ENCODE results near the gene TSPAN9. TPM values are rescaled to one million over a fixed set of nuclear protein-coding genes. Genes with fewer than 3 reads are reported as not detected.

The TSPAN9 gene
- polyA plus RNA-seq, 3 donors = 0.15 to 0.34 (median 0.25) TPM

DNA sequence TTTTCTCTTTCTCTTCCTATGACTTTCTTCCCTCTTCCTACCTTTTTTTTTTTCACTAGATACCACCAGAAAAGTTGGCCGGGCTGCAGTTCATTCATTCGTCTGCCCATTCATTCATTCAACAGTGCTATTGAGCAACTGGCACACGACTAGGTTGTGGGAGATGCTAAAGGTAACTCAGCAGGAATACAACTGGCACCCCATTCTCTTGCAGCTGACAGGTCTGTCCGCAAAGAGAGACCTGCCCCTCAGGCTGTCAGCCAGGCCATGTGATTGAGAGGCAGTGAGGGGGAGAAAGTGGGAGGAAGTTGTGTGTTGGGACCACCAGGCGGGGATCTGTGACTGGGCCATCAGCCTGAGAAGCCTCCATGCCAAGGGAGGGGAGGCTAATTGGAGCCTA lies 105.2 kb downstream of the TSPAN9 start:
- intact Hi-C loops (cut with micrococcal nuclease) = no loop called here
- peaks cover 0 to 2% (median 0%) of the 10 kb centered on the region in 7 donors for H3K9me3 Mint-ChIP-seq
- no peaks in the 10 kb centered on the region for H3K4me1 ChIP-seq (ENCODE audit: control insufficient read depth in 1 of 2, insufficient read depth in 2 of 2, low read length in 2 of 2)
- H3K27ac ChIP-seq (ENCODE audit: low read depth in 1 of 2, low read length in 2 of 2) = no peak overlapping the region
- no peaks in the 10 kb centered on the region for H3K79me2 ChIP-seq (ENCODE audit: insufficient read depth, low read length)
- peaks cover 11 to 17% (median 13%) of the 10 kb centered on the region in 3 donors for H3K27me3 Mint-ChIP-seq (ENCODE audit: low read depth in 3 of 3)
- TF ChIP-seq, protein P1, sequence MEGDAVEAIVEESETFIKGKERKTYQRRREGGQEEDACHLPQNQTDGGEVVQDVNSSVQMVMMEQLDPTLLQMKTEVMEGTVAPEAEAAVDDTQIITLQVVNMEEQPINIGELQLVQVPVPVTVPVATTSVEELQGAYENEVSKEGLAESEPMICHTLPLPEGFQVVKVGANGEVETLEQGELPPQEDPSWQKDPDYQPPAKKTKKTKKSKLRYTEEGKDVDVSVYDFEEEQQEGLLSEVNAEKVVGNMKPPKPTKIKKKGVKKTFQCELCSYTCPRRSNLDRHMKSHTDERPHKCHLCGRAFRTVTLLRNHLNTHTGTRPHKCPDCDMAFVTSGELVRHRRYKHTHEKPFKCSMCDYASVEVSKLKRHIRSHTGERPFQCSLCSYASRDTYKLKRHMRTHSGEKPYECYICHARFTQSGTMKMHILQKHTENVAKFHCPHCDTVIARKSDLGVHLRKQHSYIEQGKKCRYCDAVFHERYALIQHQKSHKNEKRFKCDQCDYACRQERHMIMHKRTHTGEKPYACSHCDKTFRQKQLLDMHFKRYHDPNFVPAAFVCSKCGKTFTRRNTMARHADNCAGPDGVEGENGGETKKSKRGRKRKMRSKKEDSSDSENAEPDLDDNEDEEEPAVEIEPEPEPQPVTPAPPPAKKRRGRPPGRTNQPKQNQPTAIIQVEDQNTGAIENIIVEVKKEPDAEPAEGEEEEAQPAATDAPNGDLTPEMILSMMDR (IDR thresholded peaks at IDR 0.05) = no peak
- WGBS (ENCODE audit: insufficient coverage) = 0% methylated on average over 3 of the region's 5 CpGs
- no peak overlapping the region for H3K4me2 ChIP-seq (replicated peaks; ENCODE audit: extremely low read depth, low read length, poor library complexity, severe bottlenecking)
- no peaks in the 10 kb centered on the region for H3K9me3 ChIP-seq (replicated peaks in 1 of 2; ENCODE audit: control insufficient read depth in 1 of 2, insufficient read depth in 1 of 2, low read length in 2 of 2)
- no peak overlapping the region for H3K4me3 Mint-ChIP-seq
- H3K4me3 ChIP-seq (replicated peaks in 1 of 3; ENCODE audit: low read depth in 2 of 3, low read length in 3 of 3) = no peak overlapping the region
- DNase-seq = no peak
- H3K27me3 ChIP-seq (ENCODE audit: control insufficient read depth in 2 of 2, insufficient read depth in 2 of 2, low read length in 2 of 2) = no peaks in the 10 kb centered on the region
- no peaks in the 10 kb centered on the region for H3K36me3 Mint-ChIP-seq
- no peaks in the 10 kb centered on the region for H4K20me1 ChIP-seq (ENCODE audit: insufficient read depth, low read length)
- no peaks in the 10 kb centered on the region for H3K4me1 Mint-ChIP-seq
- no peaks in the 10 kb centered on the region for H3K36me3 ChIP-seq (replicated peaks in 1 of 2; ENCODE audit: control insufficient read depth in 1 of 2, insufficient read depth in 2 of 2, low read length in 2 of 2)
- no peak overlapping the region for H3K27ac Mint-ChIP-seq
- no peak overlapping the region for H3K9ac ChIP-seq (ENCODE audit: insufficient read depth, low read length, poor library complexity, severe bottlenecking)
- H2AFZ ChIP-seq (ENCODE audit: insufficient read depth, low read depth, low read length, poor library complexity, severe bottlenecking) = no peak overlapping the region

DNA sequence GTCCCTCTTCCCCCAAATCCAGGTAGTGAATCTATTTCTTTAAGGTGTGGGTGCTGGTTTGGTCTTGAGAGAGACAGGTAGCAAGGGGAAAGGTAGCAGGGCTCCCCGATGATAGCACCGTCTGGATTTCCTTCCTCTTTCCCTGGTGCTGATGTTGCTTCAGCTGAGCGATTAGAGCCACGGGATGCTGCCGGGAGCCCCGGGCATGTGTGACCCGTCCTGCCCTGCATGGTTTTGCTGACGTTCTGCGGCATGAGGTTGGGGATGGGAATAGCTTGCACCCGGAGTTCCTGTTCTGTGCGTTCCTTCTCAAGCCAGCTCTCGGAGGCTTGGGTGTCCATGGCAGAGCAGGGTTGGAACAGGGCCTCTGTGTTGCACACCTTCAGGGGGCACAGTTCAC lies 107.3 kb downstream of the TSPAN9 start:
- H3K4me1 Mint-ChIP-seq = no peaks in the 10 kb centered on the region
- no peak overlapping the region for H3K4me3 Mint-ChIP-seq
- H4K20me1 ChIP-seq (ENCODE audit: insufficient read depth, low read length) = no peaks in the 10 kb centered on the region
- no peak overlapping the region for H3K4me2 ChIP-seq (replicated peaks; ENCODE audit: extremely low read depth, low read length, poor library complexity, severe bottlenecking)
- no peak for DNase-seq
- no peak overlapping the region for H3K27ac Mint-ChIP-seq
- no peaks in the 10 kb centered on the region for H3K27me3 ChIP-seq (ENCODE audit: control insufficient read depth in 2 of 2, insufficient read depth in 2 of 2, low read length in 2 of 2)
- H3K36me3 ChIP-seq (replicated peaks in 1 of 2; ENCODE audit: control insufficient read depth in 1 of 2, insufficient read depth in 2 of 2, low read length in 2 of 2) = no peaks in the 10 kb centered on the region
- H3K79me2 ChIP-seq (ENCODE audit: insufficient read depth, low read length) = no peaks in the 10 kb centered on the region
- no peaks in the 10 kb centered on the region for H3K36me3 Mint-ChIP-seq
- H3K27ac ChIP-seq (ENCODE audit: low read depth in 1 of 2, low read length in 2 of 2) = no peak overlapping the region
- peaks cover 13 to 24% (median 24%) of the 10 kb centered on the region in 3 donors for H3K27me3 Mint-ChIP-seq (ENCODE audit: low read depth in 3 of 3)
- H3K4me1 ChIP-seq (ENCODE audit: control insufficient read depth in 1 of 2, insufficient read depth in 2 of 2, low read length in 2 of 2) = no peaks in the 10 kb centered on the region
- WGBS (ENCODE audit: insufficient coverage) = 71% methylated on average over 9 of the region's 12 CpGs
- H3K9me3 Mint-ChIP-seq = peaks cover 0 to 2% (median 0%) of the 10 kb centered on the region in 7 donors
- intact Hi-C loops (cut with micrococcal nuclease) = no loop called here
- no peaks in the 10 kb centered on the region for H3K9me3 ChIP-seq (replicated peaks in 1 of 2; ENCODE audit: control insufficient read depth in 1 of 2, insufficient read depth in 1 of 2, low read length in 2 of 2)
- H3K4me3 ChIP-seq (replicated peaks in 1 of 3; ENCODE audit: low read depth in 2 of 3, low read length in 3 of 3) = no peak overlapping the region
- no peak overlapping the region for H2AFZ ChIP-seq (ENCODE audit: insufficient read depth, low read depth, low read length, poor library complexity, severe bottlenecking)
- TF ChIP-seq, protein P1 (IDR thresholded peaks at IDR 0.05) = no peak
- H3K9ac ChIP-seq (ENCODE audit: insufficient read depth, low read length, poor library complexity, severe bottlenecking) = no peak overlapping the region
